ENCODE measurements around the gene PPP1R26. TPM values are rescaled to one million over a fixed set of nuclear protein-coding genes. Genes with fewer than 3 reads are reported as not detected.
A peak's percentile ranks its signal among the peaks of the same experiment; 100 is the strongest.

Gene PPP1R26
- total and polyA plus RNA-seq, 2 of the 13 experiments (the other 11 are each of a cell fraction or from before 2014, with no cell fraction given) = 8.6 to 11.6 TPM

DNA sequence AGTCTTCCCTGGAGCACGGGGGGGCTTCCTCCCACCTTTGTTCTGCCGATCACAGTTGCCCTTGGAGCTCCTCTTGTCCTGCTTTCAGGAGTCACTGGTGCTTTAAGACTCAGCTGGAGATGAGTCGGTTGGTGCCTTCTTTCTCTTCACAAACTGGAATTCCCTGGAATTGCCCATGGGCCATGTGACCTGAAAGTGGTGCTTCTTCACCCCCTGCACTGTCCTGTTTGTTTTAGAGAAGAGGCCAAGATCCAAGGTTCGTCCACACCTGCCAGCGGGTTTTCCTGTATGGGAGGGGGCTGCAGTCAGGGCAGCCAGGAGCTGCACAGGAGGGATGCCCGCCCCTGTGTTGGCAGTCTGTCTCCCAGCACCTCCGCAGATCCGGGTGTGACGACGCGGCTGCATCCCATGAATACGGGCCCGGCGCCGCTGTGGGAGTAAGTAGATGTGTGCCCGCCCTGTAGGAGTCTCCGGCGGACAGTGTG, 11.4 kb downstream of the PPP1R26 start (continued):
- TF ChIP-seq, protein P1, sequence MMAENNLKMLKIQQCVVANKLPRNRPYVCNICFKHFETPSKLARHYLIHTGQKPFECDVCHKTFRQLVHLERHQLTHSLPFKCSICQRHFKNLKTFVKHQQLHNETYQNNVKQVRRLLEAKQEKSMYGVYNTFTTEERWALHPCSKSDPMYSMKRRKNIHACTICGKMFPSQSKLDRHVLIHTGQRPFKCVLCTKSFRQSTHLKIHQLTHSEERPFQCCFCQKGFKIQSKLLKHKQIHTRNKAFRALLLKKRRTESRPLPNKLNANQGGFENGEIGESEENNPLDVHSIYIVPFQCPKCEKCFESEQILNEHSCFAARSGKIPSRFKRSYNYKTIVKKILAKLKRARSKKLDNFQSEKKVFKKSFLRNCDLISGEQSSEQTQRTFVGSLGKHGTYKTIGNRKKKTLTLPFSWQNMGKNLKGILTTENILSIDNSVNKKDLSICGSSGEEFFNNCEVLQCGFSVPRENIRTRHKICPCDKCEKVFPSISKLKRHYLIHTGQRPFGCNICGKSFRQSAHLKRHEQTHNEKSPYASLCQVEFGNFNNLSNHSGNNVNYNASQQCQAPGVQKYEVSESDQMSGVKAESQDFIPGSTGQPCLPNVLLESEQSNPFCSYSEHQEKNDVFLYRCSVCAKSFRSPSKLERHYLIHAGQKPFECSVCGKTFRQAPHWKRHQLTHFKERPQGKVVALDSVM (CRISPR knock-in tag; IDR thresholded peaks at IDR 0.05) = no peak
- TF ChIP-seq HNRNPK (IDR thresholded peaks at IDR 0.05; ENCODE audit: low read depth, low read length, poor library complexity, severe bottlenecking) = no peak
- no peak for TF ChIP-seq ZC3H13 (CRISPR knock-in tag; IDR thresholded peaks at IDR 0.05)
- no peak; the same call in 1 of the 2 replicates for TF ChIP-seq ZSCAN31 (CRISPR knock-in tag; IDR thresholded peaks at IDR 0.05; ENCODE audit: low read depth)
- TF ChIP-seq, protein P2, sequence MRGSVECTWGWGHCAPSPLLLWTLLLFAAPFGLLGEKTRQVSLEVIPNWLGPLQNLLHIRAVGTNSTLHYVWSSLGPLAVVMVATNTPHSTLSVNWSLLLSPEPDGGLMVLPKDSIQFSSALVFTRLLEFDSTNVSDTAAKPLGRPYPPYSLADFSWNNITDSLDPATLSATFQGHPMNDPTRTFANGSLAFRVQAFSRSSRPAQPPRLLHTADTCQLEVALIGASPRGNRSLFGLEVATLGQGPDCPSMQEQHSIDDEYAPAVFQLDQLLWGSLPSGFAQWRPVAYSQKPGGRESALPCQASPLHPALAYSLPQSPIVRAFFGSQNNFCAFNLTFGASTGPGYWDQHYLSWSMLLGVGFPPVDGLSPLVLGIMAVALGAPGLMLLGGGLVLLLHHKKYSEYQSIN (CRISPR knock-in tag; IDR thresholded peaks at IDR 0.05; ENCODE audit: borderline replicate concordance) = no peak
- TF ChIP-seq MED8 (CRISPR knock-in tag; IDR thresholded peaks at IDR 0.05; ENCODE audit: insufficient replicate concordance) = no peak
- no peak for TF ChIP-seq ZNF121 (CRISPR knock-in tag; IDR thresholded peaks at IDR 0.05)
- TF ChIP-seq ZNF724P (CRISPR knock-in tag; IDR thresholded peaks at IDR 0.05; ENCODE audit: borderline replicate concordance) = no peak
- TF ChIP-seq ZEB1 (IDR thresholded peaks at IDR 0.05; ENCODE audit: insufficient replicate concordance, low read depth) = no peak
- no peak for TF ChIP-seq ZBTB42 (CRISPR knock-in tag; IDR thresholded peaks at IDR 0.05)
- TF ChIP-seq, protein P3, sequence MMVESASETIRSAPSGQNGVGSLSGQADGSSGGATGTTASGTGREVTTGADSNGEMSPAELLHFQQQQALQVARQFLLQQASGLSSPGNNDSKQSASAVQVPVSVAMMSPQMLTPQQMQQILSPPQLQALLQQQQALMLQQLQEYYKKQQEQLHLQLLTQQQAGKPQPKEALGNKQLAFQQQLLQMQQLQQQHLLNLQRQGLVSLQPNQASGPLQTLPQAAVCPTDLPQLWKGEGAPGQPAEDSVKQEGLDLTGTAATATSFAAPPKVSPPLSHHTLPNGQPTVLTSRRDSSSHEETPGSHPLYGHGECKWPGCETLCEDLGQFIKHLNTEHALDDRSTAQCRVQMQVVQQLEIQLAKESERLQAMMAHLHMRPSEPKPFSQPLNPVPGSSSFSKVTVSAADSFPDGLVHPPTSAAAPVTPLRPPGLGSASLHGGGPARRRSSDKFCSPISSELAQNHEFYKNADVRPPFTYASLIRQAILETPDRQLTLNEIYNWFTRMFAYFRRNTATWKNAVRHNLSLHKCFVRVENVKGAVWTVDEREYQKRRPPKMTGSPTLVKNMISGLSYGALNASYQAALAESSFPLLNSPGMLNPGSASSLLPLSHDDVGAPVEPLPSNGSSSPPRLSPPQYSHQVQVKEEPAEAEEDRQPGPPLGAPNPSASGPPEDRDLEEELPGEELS (CRISPR knock-in tag; IDR thresholded peaks at IDR 0.05) = peak; percentile 51; the same call in 1 of the 2 replicates
- no peak for TF ChIP-seq MAF1 (CRISPR knock-in tag; IDR thresholded peaks at IDR 0.05; ENCODE audit: borderline replicate concordance)
- TF ChIP-seq, protein P4, sequence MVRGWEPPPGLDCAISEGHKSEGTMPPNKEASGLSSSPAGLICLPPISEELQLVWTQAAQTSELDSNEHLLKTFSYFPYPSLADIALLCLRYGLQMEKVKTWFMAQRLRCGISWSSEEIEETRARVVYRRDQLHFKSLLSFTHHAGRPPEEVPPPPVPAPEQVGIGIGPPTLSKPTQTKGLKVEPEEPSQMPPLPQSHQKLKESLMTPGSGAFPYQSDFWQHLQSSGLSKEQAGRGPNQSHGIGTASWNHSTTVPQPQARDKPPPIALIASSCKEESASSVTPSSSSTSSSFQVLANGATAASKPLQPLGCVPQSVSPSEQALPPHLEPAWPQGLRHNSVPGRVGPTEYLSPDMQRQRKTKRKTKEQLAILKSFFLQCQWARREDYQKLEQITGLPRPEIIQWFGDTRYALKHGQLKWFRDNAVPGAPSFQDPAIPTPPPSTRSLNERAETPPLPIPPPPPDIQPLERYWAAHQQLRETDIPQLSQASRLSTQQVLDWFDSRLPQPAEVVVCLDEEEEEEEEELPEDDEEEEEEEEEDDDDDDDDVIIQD (CRISPR knock-in tag; IDR thresholded peaks at IDR 0.05; ENCODE audit: low read depth) = no peak
- TF ChIP-seq SMAD3 (CRISPR knock-in tag; IDR thresholded peaks at IDR 0.05) = no peak
- no peak for TF ChIP-seq ZNF136 (CRISPR knock-in tag; IDR thresholded peaks at IDR 0.05; ENCODE audit: low read depth)
- no peak for TF ChIP-seq MAFF (IDR thresholded peaks at IDR 0.05; ENCODE audit: low read depth, low read length)
- no peak for TF ChIP-seq ZNF234 (CRISPR knock-in tag; conservative IDR thresholded peaks at IDR 0.05)
- no peak for TF ChIP-seq ZNF251 (CRISPR knock-in tag; IDR thresholded peaks at IDR 0.05)
- TF ChIP-seq RFX5 (IDR thresholded peaks at IDR 0.05; ENCODE audit: low read depth, low read length) = no peak
- TF ChIP-seq ARNTL (CRISPR knock-in tag; IDR thresholded peaks at IDR 0.05) = peak; percentile 68; the same call in 1 of the 2 replicates
- TF ChIP-seq, protein P5, sequence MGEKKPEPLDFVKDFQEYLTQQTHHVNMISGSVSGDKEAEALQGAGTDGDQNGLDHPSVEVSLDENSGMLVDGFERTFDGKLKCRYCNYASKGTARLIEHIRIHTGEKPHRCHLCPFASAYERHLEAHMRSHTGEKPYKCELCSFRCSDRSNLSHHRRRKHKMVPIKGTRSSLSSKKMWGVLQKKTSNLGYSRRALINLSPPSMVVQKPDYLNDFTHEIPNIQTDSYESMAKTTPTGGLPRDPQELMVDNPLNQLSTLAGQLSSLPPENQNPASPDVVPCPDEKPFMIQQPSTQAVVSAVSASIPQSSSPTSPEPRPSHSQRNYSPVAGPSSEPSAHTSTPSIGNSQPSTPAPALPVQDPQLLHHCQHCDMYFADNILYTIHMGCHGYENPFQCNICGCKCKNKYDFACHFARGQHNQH (CRISPR knock-in tag; IDR thresholded peaks at IDR 0.05) = peak; percentile 50; the same call in 1 of the 2 replicates
- no peak for TF ChIP-seq NFYC (CRISPR knock-in tag; IDR thresholded peaks at IDR 0.05)
- TF ChIP-seq TMF1 (CRISPR knock-in tag; IDR thresholded peaks at IDR 0.05; ENCODE audit: low read depth) = no peak

All from HepG2 (cell line).